GM18909 (cell line): Measurements from ENCODE around the gene SEC23A.

ENCODE experiments used
- ATAC-seq: cut with Tn5 transposase; IDR thresholded peaks from one replicate; pipeline ENCODE4 v1.9.1; 2021; ENCODE audit warnings: mild to moderate bottlenecking; ENCODE audit not compliant: unreplicated experiment, poor library complexity

The SEC23A gene

GRCh38 chr14:38994731-38995130 is 108.3 kb downstream of the SEC23A start:
- no peak for ATAC-seq

GRCh38 chr14:38993981-38994380 is 109.1 kb downstream of the SEC23A start:
- no peak for ATAC-seq

GRCh38 chr14:38992067-38992844 is 110.8 kb downstream of the SEC23A start:
- no peak for ATAC-seq

GRCh38 chr14:38991299-38991698 is 111.7 kb downstream of the SEC23A start:
- ATAC-seq: no peak

GRCh38 chr14:38989922-38990546 is 113.0 kb downstream of the SEC23A start:
- peak; percentile 93 for ATAC-seq

GRCh38 chr14:38987781-38988180 is 115.3 kb downstream of the SEC23A start:
- ATAC-seq: no peak

- no peak for ATAC-seq
Observed at GRCh38 chr14:38982837-38983236, 120.2 kb downstream of the SEC23A start.

GRCh38 chr14:38982278-38982677 is 120.8 kb downstream of the SEC23A start:
- no peak for ATAC-seq
